IPS DF 6.9 (cell line): ENCODE data around the gene FNDC3B.
"Not testable (repeated sequence)": the region's sequence is repeated elsewhere in the genome, so short reads cannot be mapped to it uniquely, and the experiment has no call there.

Experiments used
- DNase-seq: peaks from one replicate; pipeline ENCODE4 v3.0.0-alpha.2; 2013; ENCODE audit warnings: low read depth, low spot score
- H3K27ac ChIP-seq: one replicate; pipeline ENCODE4 v1.5.1; 2013; ENCODE audit warnings: low read length, control low read depth
- H3K27me3 ChIP-seq: 2 replicates; pipeline ENCODE4 v1.6.1; 2013; ENCODE audit warnings: mild to moderate bottlenecking, low read length; ENCODE audit not compliant: control insufficient read depth, insufficient read depth
- H3K36me3 ChIP-seq: 2 replicates; pipeline ENCODE4 v1.6.1; 2013; ENCODE audit warnings: low read length; ENCODE audit not compliant: control insufficient read depth, insufficient read depth
- H3K4me1 ChIP-seq: 2 replicates; pipeline ENCODE4 v1.6.1; 2013; ENCODE audit warnings: low read length; ENCODE audit not compliant: control insufficient read depth, insufficient read depth
- H3K4me3 ChIP-seq: 2 replicates; pipeline ENCODE4 v1.5.1; 2013; ENCODE audit warnings: mild to moderate bottlenecking, low read length
- H3K9me3 ChIP-seq: 2 replicates; pipeline ENCODE4 v1.6.1; 2013; ENCODE audit warnings: low read length, inconsistent platforms; ENCODE audit not compliant: control insufficient read depth, insufficient read depth
- WGBS: extraction: QIAGEN DNeasy Blood & Tissue Kit; methylation state at CpG from one replicate; pipeline ENCODE4 v1.1.7; 2013; ENCODE audit warnings: mixed read lengths, missing lambda C conversion rate; ENCODE audit not compliant: insufficient read length, insufficient coverage; 5-methylcytosine and 5-hydroxymethylcytosine counted together

Gene FNDC3B

GRCh38 chr3:172039436-172040077 lies at the start of gene FNDC3B:
TSS of gene FNDC3B (plus strand) at chr3:172039578. CDS start at chr3:172112480, 72,902 bp downstream.
- DNase-seq: peak; percentile 64
- peak within 1 kb of the TSS; percentile 94 for H3K4me3 ChIP-seq
- H3K4me1 ChIP-seq: no peaks in the 10 kb centered on the region
- no peaks in the 10 kb centered on the region for H3K36me3 ChIP-seq
- WGBS: no CpG with 5 or more reads among the region's 59 CpGs
- H3K27me3 ChIP-seq: no peaks in the 10 kb centered on the region
- H3K9me3 ChIP-seq: no peaks in the 10 kb centered on the region
- no peak within 1 kb of the TSS for H3K27ac ChIP-seq

GRCh38 chr3:171990239-171990638 lies 49.1 kb upstream of the FNDC3B start:
- not testable (repeated sequence) for H3K9me3 ChIP-seq, H3K4me3 ChIP-seq, H3K27ac ChIP-seq, H3K27me3 ChIP-seq, H3K4me1 ChIP-seq, DNase-seq, H3K36me3 ChIP-seq
- WGBS: no CpG with 5 or more reads among the region's 3 CpGs

- Histone ChIP-seq H3K4me1 (no peaks in the 10 kb centered on the region), H3K9me3 (no peaks in the 10 kb centered on the region), H3K27me3 (no peaks in the 10 kb centered on the region), H3K36me3 (no peaks in the 10 kb centered on the region), H3K27ac (no peak overlapping the region), H3K4me3 (no peak overlapping the region)
- WGBS: no CpG with 5 or more reads among the region's 3 CpGs
- DNase-seq: no peak
Measured at GRCh38 chr3:171991166-171991565, 48.2 kb upstream of the FNDC3B start.

DNA sequence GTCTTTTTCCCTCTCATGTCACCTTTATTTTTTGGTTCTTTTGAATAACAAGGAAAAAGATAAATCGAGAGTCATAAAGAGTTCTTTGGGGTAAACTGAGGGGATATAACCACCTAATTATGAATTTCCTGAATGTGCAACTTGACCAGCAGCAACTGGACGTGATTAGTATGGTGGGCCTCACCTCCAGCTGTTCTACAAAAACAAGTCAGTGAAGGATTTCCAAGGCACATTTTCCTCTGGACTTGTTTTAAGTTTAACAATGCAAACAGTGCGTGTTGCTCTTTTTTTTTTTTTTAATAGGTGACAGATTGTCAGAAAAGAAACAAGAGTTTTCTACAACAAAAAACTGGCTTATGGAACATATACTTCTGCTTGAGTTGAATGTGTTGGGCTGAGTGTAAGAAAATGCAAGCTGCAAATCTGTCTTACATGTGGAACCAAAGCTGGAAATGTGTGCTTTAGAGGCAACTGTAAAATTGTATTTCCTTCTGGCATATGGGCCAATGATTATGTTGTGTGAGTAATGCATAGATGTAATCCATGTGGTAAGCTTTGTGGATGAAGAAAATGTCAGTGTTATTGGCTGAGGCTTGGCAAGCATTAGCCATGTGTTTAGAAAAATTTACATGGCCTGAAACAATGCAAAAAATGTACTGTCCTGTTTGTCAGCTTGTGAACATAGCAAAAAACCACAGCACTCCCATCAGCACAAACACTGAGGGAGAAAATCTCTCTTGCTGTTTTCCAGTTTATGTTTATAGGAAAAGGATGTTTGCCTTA lies 44.5 kb upstream of the FNDC3B start:
- DNase-seq: no peak
- WGBS: no CpG with 5 or more reads among the region's 3 CpGs

DNA sequence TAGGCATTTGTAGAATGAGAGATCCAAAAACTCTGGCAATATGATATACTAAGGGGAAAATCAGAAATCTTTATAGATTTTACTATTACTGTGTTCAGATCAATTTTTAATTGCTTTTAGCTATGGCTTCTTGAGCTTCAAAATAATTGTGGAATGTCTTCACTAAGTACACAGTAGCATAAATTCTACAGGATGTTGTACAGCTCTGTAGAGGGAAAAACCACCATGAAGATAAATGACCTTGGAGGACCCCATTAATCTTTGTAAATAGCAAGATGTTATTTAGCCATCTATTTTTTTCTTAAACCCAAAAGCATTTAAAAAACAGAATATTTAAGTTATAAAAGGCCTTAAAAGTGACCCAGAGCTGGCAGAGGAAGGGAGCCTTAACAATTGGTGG lies 43.9 kb upstream of the FNDC3B start:
- H3K27me3 ChIP-seq: no peaks in the 10 kb centered on the region
- no peaks in the 10 kb centered on the region for H3K9me3 ChIP-seq
- no peak for DNase-seq
- no peak overlapping the region for H3K27ac ChIP-seq
- H3K4me3 ChIP-seq: no peak overlapping the region
- H3K4me1 ChIP-seq: no peaks in the 10 kb centered on the region
- H3K36me3 ChIP-seq: no peaks in the 10 kb centered on the region

More for the DNA sequence above, 44.5 kb upstream of the FNDC3B start:
- no peaks in the 10 kb centered on the region for H3K4me1 ChIP-seq
- H3K36me3 ChIP-seq: no peaks in the 10 kb centered on the region
- H3K9me3 ChIP-seq: no peaks in the 10 kb centered on the region
- H3K27me3 ChIP-seq: no peaks in the 10 kb centered on the region
- H3K27ac ChIP-seq: no peak overlapping the region
- no peak overlapping the region for H3K4me3 ChIP-seq

DNA sequence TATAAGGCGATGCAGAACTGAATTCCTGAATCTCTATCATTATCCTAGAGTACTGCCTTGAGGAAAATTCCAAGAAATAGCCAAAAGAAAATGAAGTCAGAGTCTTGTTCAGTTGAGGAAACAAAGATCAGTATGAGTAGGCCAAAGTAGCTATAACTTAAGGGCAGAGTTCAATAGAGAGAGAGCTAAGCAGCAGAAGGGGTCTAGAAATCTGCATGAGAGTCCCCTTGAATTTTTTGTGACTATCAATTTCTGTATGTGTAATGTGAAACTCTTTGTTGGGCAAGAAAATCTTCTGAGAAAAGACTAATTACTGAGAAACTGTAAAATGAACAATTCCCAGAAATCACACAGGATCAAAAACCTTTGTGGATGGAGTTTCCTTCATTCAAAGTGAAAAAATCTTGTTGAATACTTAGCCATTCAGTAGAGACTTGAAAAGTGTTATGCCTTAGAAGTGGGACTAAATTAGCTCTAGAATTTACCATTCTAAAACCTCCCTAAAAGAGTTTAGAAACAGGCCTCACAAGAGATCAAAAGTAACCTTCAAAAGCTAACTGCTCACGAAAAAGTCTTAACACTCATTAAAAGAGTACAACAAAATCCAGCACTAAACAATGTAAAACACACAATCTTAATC lies 43.1 kb upstream of the FNDC3B start:
- no CpG with 5 or more reads among the region's 2 CpGs for WGBS
- DNase-seq: no peak
- Histone ChIP-seq H3K4me3 (no peak overlapping the region), H3K36me3 (no peaks in the 10 kb centered on the region), H3K9me3 (no peaks in the 10 kb centered on the region), H3K4me1 (no peaks in the 10 kb centered on the region), H3K27me3 (no peaks in the 10 kb centered on the region), H3K27ac (no peak overlapping the region)

DNA sequence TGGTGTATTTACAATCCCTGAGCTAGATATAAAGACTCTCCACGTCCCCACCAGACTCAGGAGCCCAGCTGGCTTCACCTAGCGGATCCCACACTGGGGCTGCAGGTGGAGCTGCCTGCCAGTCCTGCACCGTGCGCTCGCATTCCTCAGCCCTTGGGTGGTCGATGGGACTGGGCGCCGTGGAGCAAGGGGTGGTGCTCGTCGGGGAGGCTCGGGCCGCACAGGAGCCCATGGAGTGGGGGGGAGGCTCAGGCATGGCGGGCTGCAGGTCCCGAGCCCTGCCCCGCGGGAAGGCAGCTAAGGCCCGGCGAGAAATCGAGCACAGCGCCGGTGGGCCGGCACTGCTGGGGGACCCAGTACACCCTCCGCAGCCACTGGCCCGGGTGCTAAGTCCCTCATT lies 40.6 kb upstream of the FNDC3B start:
- H3K36me3 ChIP-seq, H3K27me3 ChIP-seq, H3K4me1 ChIP-seq, H3K27ac ChIP-seq, DNase-seq, H3K4me3 ChIP-seq, H3K9me3 ChIP-seq: not testable (repeated sequence)
- WGBS: no CpG with 5 or more reads among the region's 24 CpGs

GRCh38 chr3:172001616-172002015 lies 37.8 kb upstream of the FNDC3B start:
- not testable (repeated sequence) for H3K27ac ChIP-seq, H3K4me1 ChIP-seq, H3K27me3 ChIP-seq, H3K9me3 ChIP-seq, H3K36me3 ChIP-seq, H3K4me3 ChIP-seq, DNase-seq
- WGBS: no CpG with 5 or more reads among the region's 1 CpG

- no peaks in the 10 kb centered on the region for H3K27me3 ChIP-seq
- DNase-seq: no peak
- H3K27ac ChIP-seq: no peak overlapping the region
- H3K9me3 ChIP-seq: no peaks in the 10 kb centered on the region
- H3K36me3 ChIP-seq: no peaks in the 10 kb centered on the region
- no peak overlapping the region for H3K4me3 ChIP-seq
- no CpG with 5 or more reads among the region's 4 CpGs for WGBS
- no peaks in the 10 kb centered on the region for H3K4me1 ChIP-seq
Measured at GRCh38 chr3:172002512-172003078, 36.8 kb upstream of the FNDC3B start.

GRCh38 chr3:172003146-172003545 lies 36.2 kb upstream of the FNDC3B start:
- Histone ChIP-seq H3K9me3 (no peaks in the 10 kb centered on the region), H3K27me3 (no peaks in the 10 kb centered on the region), H3K4me1 (no peaks in the 10 kb centered on the region), H3K27ac (no peak overlapping the region), H3K4me3 (no peak overlapping the region), H3K36me3 (no peaks in the 10 kb centered on the region)
- no peak for DNase-seq
- WGBS: no CpG with 5 or more reads among the region's 6 CpGs
